ENCODE results near the gene PRSS38. TPM values are rescaled to one million over a fixed set of nuclear protein-coding genes. Genes with fewer than 3 reads are reported as not detected.
"Not testable (repeated sequence)": the region's sequence is repeated elsewhere in the genome, so short reads cannot be mapped to it uniquely, and the experiment has no call there.

Gene PRSS38
- total RNA-seq, 1 experiment from 2014 or later: not detected

DNA sequence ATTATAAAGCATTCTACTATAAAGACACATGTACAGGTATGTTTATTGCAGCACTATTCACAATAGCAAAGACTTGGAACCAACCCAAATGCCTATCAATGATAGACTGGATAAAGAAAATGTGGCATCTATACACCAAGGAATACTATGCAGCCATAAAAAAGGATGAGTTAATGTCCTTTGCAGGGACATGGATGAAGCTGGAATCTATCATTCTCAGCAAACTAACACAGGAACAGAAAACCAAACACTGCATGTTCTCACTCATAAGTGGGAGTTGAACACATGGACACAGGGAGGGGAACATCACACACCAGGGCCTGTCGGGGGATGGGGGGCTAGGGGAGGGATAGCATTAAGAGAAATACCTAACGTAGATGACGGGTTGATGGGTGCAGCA lies 62.3 kb downstream of the PRSS38 start:
- BruUV-seq (replicated peaks); H3K27me3 ChIP-seq (ENCODE audit: control insufficient read depth, insufficient read depth, low read length); intact Hi-C loops (cut with micrococcal nuclease; ENCODE audit: unreplicated experiment): not testable (repeated sequence)

DNA sequence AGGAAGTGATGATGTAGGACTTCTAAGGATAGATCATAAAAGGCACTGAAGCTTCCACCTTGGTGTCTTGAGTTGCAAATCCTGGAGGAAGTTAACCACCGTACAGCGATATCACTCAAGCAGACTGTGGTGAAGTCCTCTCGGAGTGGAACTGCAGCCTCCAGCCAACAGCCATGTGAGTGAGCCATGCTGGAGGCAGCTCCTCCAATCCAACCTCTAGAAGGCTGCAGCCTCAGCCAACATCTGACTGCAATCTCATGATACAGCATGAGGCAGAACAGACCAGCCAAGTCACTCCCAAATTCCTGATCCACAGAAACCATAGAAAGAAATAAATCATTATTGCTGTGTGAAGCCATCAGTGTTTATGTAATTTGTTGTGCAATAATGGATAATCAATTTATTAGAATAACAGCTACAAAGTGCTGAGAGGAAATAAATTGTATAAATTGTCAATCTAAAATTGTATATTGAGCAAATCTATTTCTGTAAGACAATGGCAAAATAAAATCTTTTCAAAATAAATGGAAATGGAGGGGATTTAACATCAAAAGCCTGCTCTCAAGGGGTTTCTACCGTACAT lies 65.0 kb downstream of the PRSS38 start:
- Histone ChIP-seq H3K36me3 (ENCODE audit: control insufficient read depth, insufficient read depth, low read length) (no peaks in the 10 kb centered on the region), H3K4me3 (ENCODE audit: low read depth in 2 of 2, low read length in 2 of 2) (no peak overlapping the region), H3K9me3 (ENCODE audit: control insufficient read depth, insufficient read depth, low read depth, low read length) (no peaks in the 10 kb centered on the region), H3K4me1 (ENCODE audit: control insufficient read depth, insufficient read depth, low read length) (peaks cover 2% of the 10 kb centered on the region), H3K27ac (ENCODE audit: low read length) (no peak overlapping the region), H3K27me3 (ENCODE audit: control insufficient read depth, insufficient read depth, low read length) (peaks cover 4% of the 10 kb centered on the region; the same call in 1 of the 2 replicates)
- CTCF ChIA-PET: no interaction called here
- in situ Hi-C loops (cut with HindIII; ENCODE audit: low pct_unique_long_range_greater_than_20kb, low sequenced_read_pairs) (no loop called here), intact Hi-C loops (cut with micrococcal nuclease; ENCODE audit: unreplicated experiment) (no loop called here)
- DNase-seq (ENCODE audit: low read depth, low spot score) (no peak), ATAC-seq (no peak)
- BruUV-seq (replicated peaks): no TSS peak
- POLR2A ChIA-PET: no interaction called here
- TF ChIP-seq POLR2AphosphoS5 (IDR thresholded peaks at IDR 0.05; ENCODE audit: low read depth, low read length): no peak
- no peak for TF ChIP-seq SIN3A (IDR thresholded peaks at IDR 0.05; ENCODE audit: borderline replicate concordance, insufficient read depth, low read depth, low read length)
- TF ChIP-seq, protein P1, sequence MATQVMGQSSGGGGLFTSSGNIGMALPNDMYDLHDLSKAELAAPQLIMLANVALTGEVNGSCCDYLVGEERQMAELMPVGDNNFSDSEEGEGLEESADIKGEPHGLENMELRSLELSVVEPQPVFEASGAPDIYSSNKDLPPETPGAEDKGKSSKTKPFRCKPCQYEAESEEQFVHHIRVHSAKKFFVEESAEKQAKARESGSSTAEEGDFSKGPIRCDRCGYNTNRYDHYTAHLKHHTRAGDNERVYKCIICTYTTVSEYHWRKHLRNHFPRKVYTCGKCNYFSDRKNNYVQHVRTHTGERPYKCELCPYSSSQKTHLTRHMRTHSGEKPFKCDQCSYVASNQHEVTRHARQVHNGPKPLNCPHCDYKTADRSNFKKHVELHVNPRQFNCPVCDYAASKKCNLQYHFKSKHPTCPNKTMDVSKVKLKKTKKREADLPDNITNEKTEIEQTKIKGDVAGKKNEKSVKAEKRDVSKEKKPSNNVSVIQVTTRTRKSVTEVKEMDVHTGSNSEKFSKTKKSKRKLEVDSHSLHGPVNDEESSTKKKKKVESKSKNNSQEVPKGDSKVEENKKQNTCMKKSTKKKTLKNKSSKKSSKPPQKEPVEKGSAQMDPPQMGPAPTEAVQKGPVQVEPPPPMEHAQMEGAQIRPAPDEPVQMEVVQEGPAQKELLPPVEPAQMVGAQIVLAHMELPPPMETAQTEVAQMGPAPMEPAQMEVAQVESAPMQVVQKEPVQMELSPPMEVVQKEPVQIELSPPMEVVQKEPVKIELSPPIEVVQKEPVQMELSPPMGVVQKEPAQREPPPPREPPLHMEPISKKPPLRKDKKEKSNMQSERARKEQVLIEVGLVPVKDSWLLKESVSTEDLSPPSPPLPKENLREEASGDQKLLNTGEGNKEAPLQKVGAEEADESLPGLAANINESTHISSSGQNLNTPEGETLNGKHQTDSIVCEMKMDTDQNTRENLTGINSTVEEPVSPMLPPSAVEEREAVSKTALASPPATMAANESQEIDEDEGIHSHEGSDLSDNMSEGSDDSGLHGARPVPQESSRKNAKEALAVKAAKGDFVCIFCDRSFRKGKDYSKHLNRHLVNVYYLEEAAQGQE (IDR thresholded peaks at IDR 0.05; ENCODE audit: insufficient read depth in 1 of 2, low read depth in 2 of 2, low read length in 1 of 2): no peak
- TF ChIP-seq, protein P2, sequence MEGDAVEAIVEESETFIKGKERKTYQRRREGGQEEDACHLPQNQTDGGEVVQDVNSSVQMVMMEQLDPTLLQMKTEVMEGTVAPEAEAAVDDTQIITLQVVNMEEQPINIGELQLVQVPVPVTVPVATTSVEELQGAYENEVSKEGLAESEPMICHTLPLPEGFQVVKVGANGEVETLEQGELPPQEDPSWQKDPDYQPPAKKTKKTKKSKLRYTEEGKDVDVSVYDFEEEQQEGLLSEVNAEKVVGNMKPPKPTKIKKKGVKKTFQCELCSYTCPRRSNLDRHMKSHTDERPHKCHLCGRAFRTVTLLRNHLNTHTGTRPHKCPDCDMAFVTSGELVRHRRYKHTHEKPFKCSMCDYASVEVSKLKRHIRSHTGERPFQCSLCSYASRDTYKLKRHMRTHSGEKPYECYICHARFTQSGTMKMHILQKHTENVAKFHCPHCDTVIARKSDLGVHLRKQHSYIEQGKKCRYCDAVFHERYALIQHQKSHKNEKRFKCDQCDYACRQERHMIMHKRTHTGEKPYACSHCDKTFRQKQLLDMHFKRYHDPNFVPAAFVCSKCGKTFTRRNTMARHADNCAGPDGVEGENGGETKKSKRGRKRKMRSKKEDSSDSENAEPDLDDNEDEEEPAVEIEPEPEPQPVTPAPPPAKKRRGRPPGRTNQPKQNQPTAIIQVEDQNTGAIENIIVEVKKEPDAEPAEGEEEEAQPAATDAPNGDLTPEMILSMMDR (IDR thresholded peaks at IDR 0.05): no peak
- TF ChIP-seq TCF7L2 (IDR thresholded peaks at IDR 0.05; ENCODE audit: low read depth, low read length): no peak

More for the DNA sequence above, 62.3 kb downstream of the PRSS38 start:
- in situ Hi-C loops (cut with HindIII; ENCODE audit: low pct_unique_long_range_greater_than_20kb, low sequenced_read_pairs); H3K4me3 ChIP-seq (ENCODE audit: low read depth in 2 of 2, low read length in 2 of 2); H3K36me3 ChIP-seq (ENCODE audit: control insufficient read depth, insufficient read depth, low read length); H3K27ac ChIP-seq (ENCODE audit: low read length); H3K9me3 ChIP-seq (ENCODE audit: control insufficient read depth, insufficient read depth, low read depth, low read length); ATAC-seq; H3K4me1 ChIP-seq (ENCODE audit: control insufficient read depth, insufficient read depth, low read length); DNase-seq (ENCODE audit: low read depth, low spot score); POLR2A ChIA-PET; CTCF ChIA-PET: not testable (repeated sequence)

DNA sequence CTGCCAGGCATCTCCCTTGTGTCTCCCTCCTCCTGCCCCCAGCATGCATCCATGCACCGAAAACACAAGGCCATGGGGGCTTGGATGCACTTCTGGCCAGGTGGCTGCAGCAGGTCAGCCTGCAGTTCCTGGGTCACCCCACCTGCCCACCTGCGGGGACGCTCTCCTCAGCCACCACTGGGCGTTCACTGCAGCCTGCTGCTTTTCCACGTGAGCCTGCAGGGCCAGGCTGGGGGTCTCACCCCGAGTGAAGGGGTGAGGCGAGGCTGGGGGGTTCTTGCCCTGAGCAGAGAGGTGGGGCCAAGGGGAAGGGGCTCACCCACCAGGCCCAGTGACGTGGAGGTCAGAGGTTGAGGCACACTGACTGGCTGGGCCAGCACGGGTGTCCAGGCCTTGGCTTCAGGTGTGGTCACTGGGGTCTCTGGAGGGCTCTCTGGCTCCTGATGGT lies 67.6 kb downstream of the PRSS38 start:
- peaks cover 14% of the 10 kb centered on the region for H3K4me1 ChIP-seq (ENCODE audit: control insufficient read depth, insufficient read depth, low read length)
- no peak for ATAC-seq
- no peak for TF ChIP-seq TCF7L2 (IDR thresholded peaks at IDR 0.05; ENCODE audit: low read depth, low read length)
- TF ChIP-seq SIN3A (IDR thresholded peaks at IDR 0.05; ENCODE audit: borderline replicate concordance, insufficient read depth, low read depth, low read length): no peak
- no peak for TF ChIP-seq POLR2AphosphoS5 (IDR thresholded peaks at IDR 0.05; ENCODE audit: low read depth, low read length)
- TF ChIP-seq, protein P2 (IDR thresholded peaks at IDR 0.05): no peak
- TF ChIP-seq, protein P1 (IDR thresholded peaks at IDR 0.05; ENCODE audit: insufficient read depth in 1 of 2, low read depth in 2 of 2, low read length in 1 of 2): no peak
- no peaks in the 10 kb centered on the region for H3K36me3 ChIP-seq (ENCODE audit: control insufficient read depth, insufficient read depth, low read length)
- no peak overlapping the region for H3K4me3 ChIP-seq (ENCODE audit: low read depth in 2 of 2, low read length in 2 of 2)
- ChIA-PET POLR2A (no interaction called here), CTCF (no interaction called here)
- no peak overlapping the region for H3K27ac ChIP-seq (ENCODE audit: low read length)
- BruUV-seq (replicated peaks): no TSS peak
- H3K9me3 ChIP-seq (ENCODE audit: control insufficient read depth, insufficient read depth, low read depth, low read length): no peaks in the 10 kb centered on the region
- no peak for DNase-seq (ENCODE audit: low read depth, low spot score)
- intact Hi-C loops (cut with micrococcal nuclease; ENCODE audit: unreplicated experiment): no loop called here
- peaks cover 4% of the 10 kb centered on the region; the same call in 1 of the 2 replicates for H3K27me3 ChIP-seq (ENCODE audit: control insufficient read depth, insufficient read depth, low read length)
- in situ Hi-C loops (cut with HindIII; ENCODE audit: low pct_unique_long_range_greater_than_20kb, low sequenced_read_pairs): no loop called here
